ENCODE results near the gene SRP68. TPM values are rescaled to one million over a fixed set of nuclear protein-coding genes. Genes with fewer than 3 reads are reported as not detected.
"Not testable (repeated sequence)": the region's sequence is repeated elsewhere in the genome, so short reads cannot be mapped to it uniquely, and the experiment has no call there.

Gene SRP68
- total and polyA plus RNA-seq, 2 of the 4 experiments (the other 2 are of a cell fraction), result 47.1 to 82.6 TPM

GRCh38 chr17:76044475-76045007 lies 27.8 kb downstream of the SRP68 start:
- H2AK9ac ChIP-seq (replicated peaks; ENCODE audit: low read depth, low read length, poor library complexity); H4K91ac ChIP-seq (ENCODE audit: insufficient read depth, low read depth, low read length); H3K4me2 ChIP-seq (ENCODE audit: low read depth, low read length); H3K18ac ChIP-seq (ENCODE audit: low read depth, low read length); CTCF ChIA-PET; H3K9me3 ChIP-seq (ENCODE audit: control insufficient read depth, insufficient read depth, low read length); H3K23ac ChIP-seq (ENCODE audit: low read depth, low read length); H3K4me3 ChIP-seq (ENCODE audit: insufficient read depth, low read depth, low read length); H2AK5ac ChIP-seq (ENCODE audit: low read depth, low read length); BruUV-seq (replicated peaks); in situ Hi-C loops (cut with MboI; ENCODE audit: low sequenced_read_pairs); H4K8ac ChIP-seq (ENCODE audit: low read depth in 2 of 2, low read length in 2 of 2); dilution Hi-C loops (cut with HindIII; ENCODE audit: low sequenced_read_pairs, unreplicated experiment); H2BK120ac ChIP-seq (ENCODE audit: low read depth, low read length); H3K14ac ChIP-seq (replicated peaks; ENCODE audit: low read depth, low read length); H2BK15ac ChIP-seq (ENCODE audit: low read depth, low read length); intact Hi-C loops (cut with micrococcal nuclease); H3K4ac ChIP-seq (ENCODE audit: low read depth, low read length); H3K27me3 ChIP-seq (ENCODE audit: control insufficient read depth, insufficient read depth, low read length); H3K4me1 ChIP-seq (ENCODE audit: control insufficient read depth, insufficient read depth, low read length); H3K27ac ChIP-seq (ENCODE audit: insufficient read depth, low read length); POLR2A ChIA-PET (ENCODE audit: unreplicated experiment); H4K5ac ChIP-seq (ENCODE audit: low read depth, low read length); H3K56ac ChIP-seq (ENCODE audit: extremely low read depth, insufficient read depth, low read length); H4K20me1 ChIP-seq (ENCODE audit: insufficient read depth, low read length); H3K9ac ChIP-seq (ENCODE audit: low read depth, low read length); H2AFZ ChIP-seq (replicated peaks; ENCODE audit: low read length, poor library complexity); H2BK20ac ChIP-seq (ENCODE audit: low read depth, low read length); ATAC-seq (ENCODE audit: low read depth); H2BK5ac ChIP-seq (ENCODE audit: low read depth, low read length, poor library complexity, severe bottlenecking); DNase-seq: not testable (repeated sequence)
- H3K36me3 ChIP-seq (ENCODE audit: control insufficient read depth, insufficient read depth, low read length), result peaks cover 82% of the 10 kb centered on the region
- H3K9me1 ChIP-seq (ENCODE audit: insufficient read depth, low read length), result peaks cover 12% of the 10 kb centered on the region; the same call in 1 of the 2 replicates
- WGBS, 2 experiments (ENCODE audit: extremely low coverage in 2 of 2, insufficient read length in 1 of 2), result 93% methylated on average over 4 of the region's 11 CpGs; no CpG with 5 or more reads in 1 of the 2 experiments
- peaks cover 8 to 27% of the 10 kb centered on the region in 2 experiments; a peak in 3 of 4 replicates for H3K79me1 ChIP-seq (ENCODE audit: low read depth in 1 of 2, low read length in 2 of 2)

- Histone ChIP-seq H3K36me3 (ENCODE audit: control insufficient read depth, insufficient read depth, low read length) (peaks cover 80% of the 10 kb centered on the region), H3K79me1 (ENCODE audit: low read depth in 1 of 2, low read length in 2 of 2) (peaks cover 4 to 11% of the 10 kb centered on the region in 2 experiments; a peak in 3 of 4 replicates)
- H3K23ac ChIP-seq (ENCODE audit: low read depth, low read length); H2AFZ ChIP-seq (replicated peaks; ENCODE audit: low read length, poor library complexity); dilution Hi-C loops (cut with HindIII; ENCODE audit: low sequenced_read_pairs, unreplicated experiment); H2AK5ac ChIP-seq (ENCODE audit: low read depth, low read length); H3K56ac ChIP-seq (ENCODE audit: extremely low read depth, insufficient read depth, low read length); H3K4ac ChIP-seq (ENCODE audit: low read depth, low read length); H3K9me1 ChIP-seq (ENCODE audit: insufficient read depth, low read length); H3K9me3 ChIP-seq (ENCODE audit: control insufficient read depth, insufficient read depth, low read length); H2BK15ac ChIP-seq (ENCODE audit: low read depth, low read length); ATAC-seq (ENCODE audit: low read depth); BruUV-seq (replicated peaks); H3K4me3 ChIP-seq (ENCODE audit: insufficient read depth, low read depth, low read length); H4K5ac ChIP-seq (ENCODE audit: low read depth, low read length); H3K27ac ChIP-seq (ENCODE audit: insufficient read depth, low read length); H2AK9ac ChIP-seq (replicated peaks; ENCODE audit: low read depth, low read length, poor library complexity); H3K18ac ChIP-seq (ENCODE audit: low read depth, low read length); H4K91ac ChIP-seq (ENCODE audit: insufficient read depth, low read depth, low read length); H2BK120ac ChIP-seq (ENCODE audit: low read depth, low read length); H4K20me1 ChIP-seq (ENCODE audit: insufficient read depth, low read length); H2BK5ac ChIP-seq (ENCODE audit: low read depth, low read length, poor library complexity, severe bottlenecking); H4K8ac ChIP-seq (ENCODE audit: low read depth in 2 of 2, low read length in 2 of 2); H3K14ac ChIP-seq (replicated peaks; ENCODE audit: low read depth, low read length); H3K27me3 ChIP-seq (ENCODE audit: control insufficient read depth, insufficient read depth, low read length); H3K4me1 ChIP-seq (ENCODE audit: control insufficient read depth, insufficient read depth, low read length); H3K9ac ChIP-seq (ENCODE audit: low read depth, low read length); H2BK20ac ChIP-seq (ENCODE audit: low read depth, low read length); in situ Hi-C loops (cut with MboI; ENCODE audit: low sequenced_read_pairs); DNase-seq; intact Hi-C loops (cut with micrococcal nuclease); H3K4me2 ChIP-seq (ENCODE audit: low read depth, low read length): not testable (repeated sequence)
- WGBS, 2 experiments (ENCODE audit: extremely low coverage in 2 of 2, insufficient read length in 1 of 2), result 100% methylated on average over 1 of the region's 3 CpGs; no CpG with 5 or more reads in 1 of the 2 experiments
- ChIA-PET CTCF (interaction anchor here (1.0 kb wide), 1 partner anchor 29 kb away, joined by 3 read pairs; no protein-coding TSS in a partner anchor), POLR2A (ENCODE audit: unreplicated experiment) (interaction anchor here (0.5 kb wide), 1 partner anchor 211 kb away, joined by 3 read pairs; no protein-coding TSS in a partner anchor)
Measured at GRCh38 chr17:76042868-76043267, 29.4 kb downstream of the SRP68 start.

All from IMR-90 (cell line).